ENCODE results near the gene ZNF548.

The ZNF548 gene

GRCh38 chr19:57403737-57404563 lies 14.3 kb downstream of the ZNF548 start:
- DNase-seq = no peak

GRCh38 chr19:57406516-57407123 lies 17.0 kb downstream of the ZNF548 start:
- DNase-seq = peak; percentile 30 to 66 (median 54)

- peak; percentile 81 to 92 (median 90) for DNase-seq
Observed at GRCh38 chr19:57410877-57411671, 21.4 kb downstream of the ZNF548 start, which contains the start of gene ZNF17. ZNF17 (plus strand) TSS chr19:57411161; CDS start chr19:57413616, 2,455 bp downstream.

GRCh38 chr19:57419439-57419838 lies 29.8 kb downstream of the ZNF548 start:
- DNase-seq = no peak

GRCh38 chr19:57421037-57421436 lies 31.4 kb downstream of the ZNF548 start:
- DNase-seq = no peak

- DNase-seq = no peak
Observed at GRCh38 chr19:57434386-57435061, 44.9 kb downstream of the ZNF548 start.

GRCh38 chr19:57435062-57435978 lies 45.7 kb downstream of the ZNF548 start, which contains the start of gene ZNF749:
ZNF749 (plus strand) TSS chr19:57435325; CDS start chr19:57435579, 254 bp downstream.
- DNase-seq = peak; percentile 89 to 97 (median 96)

- no peak for DNase-seq
Observed at GRCh38 chr19:57436417-57436816, 46.8 kb downstream of the ZNF548 start.

- no peak for DNase-seq
Observed at GRCh38 chr19:57437931-57438330, 48.3 kb downstream of the ZNF548 start.

- DNase-seq = no peak
Observed at GRCh38 chr19:57438925-57439324, 49.3 kb downstream of the ZNF548 start.

- no peak for DNase-seq
Observed at GRCh38 chr19:57441979-57442752, 52.5 kb downstream of the ZNF548 start.

GRCh38 chr19:57443121-57443696 lies 53.6 kb downstream of the ZNF548 start:
- DNase-seq = no peak

- DNase-seq = no peak
Observed at GRCh38 chr19:57452307-57452706, 62.7 kb downstream of the ZNF548 start.
